ENCODE data around the gene KLHL8.
"Not testable (repeated sequence)": the region's sequence is repeated elsewhere in the genome, so short reads cannot be mapped to it uniquely, and the experiment has no call there.

KLHL8 gene

DNA sequence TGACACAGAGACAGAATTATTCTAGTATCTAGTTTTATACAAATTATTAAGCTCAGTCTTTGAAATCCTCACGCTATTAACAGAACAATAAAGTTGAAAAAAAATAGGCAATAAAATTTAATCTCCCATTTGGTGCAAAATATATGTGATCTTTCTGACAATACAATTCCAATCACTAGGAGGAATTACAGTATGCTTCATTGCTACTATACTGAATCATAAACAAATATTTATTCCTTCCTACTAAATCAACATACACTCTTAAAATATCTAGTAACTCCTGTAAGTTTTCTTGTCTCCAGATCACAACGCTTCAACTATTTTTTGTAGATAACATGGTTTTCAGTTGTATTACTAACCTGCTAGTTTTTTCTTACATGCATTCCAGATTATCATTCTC, 45.7 kb downstream of the KLHL8 start:
- Mint-ChIP-seq H3K27me3 (no peaks in the 10 kb centered on the region), H3K4me3 (no peak overlapping the region), H3K36me3 (ENCODE audit: low read depth) (peaks cover 15% of the 10 kb centered on the region), H3K27ac (no peak overlapping the region), H3K9me3 (no peaks in the 10 kb centered on the region), H3K4me1 (no peaks in the 10 kb centered on the region)
- ATAC-seq (no peak), DNase-seq (no peak)

DNA sequence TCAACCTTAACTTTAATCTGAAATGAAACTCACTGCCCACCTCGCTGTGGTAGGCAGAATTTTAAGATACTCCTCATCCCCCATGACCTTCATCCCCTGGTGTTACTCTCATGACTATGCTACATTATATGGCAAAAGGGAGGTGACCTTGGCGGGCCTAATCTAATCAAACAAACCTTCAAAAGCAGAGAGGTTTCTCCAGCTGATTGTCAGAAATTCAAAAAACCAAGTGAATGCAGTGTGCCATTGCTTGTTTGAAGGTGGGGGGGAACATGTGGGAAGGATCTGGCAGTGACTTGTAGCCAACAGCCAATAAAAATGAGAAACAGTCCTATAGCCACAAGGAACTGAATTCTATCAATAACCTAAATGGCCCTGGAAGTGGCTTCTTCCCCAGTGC, 48.5 kb downstream of the KLHL8 start:
- H3K27me3 Mint-ChIP-seq, result no peaks in the 10 kb centered on the region
- DNase-seq, result no peak
- H3K4me3 Mint-ChIP-seq, result no peak overlapping the region
- peaks cover 15% of the 10 kb centered on the region for H3K36me3 Mint-ChIP-seq (ENCODE audit: low read depth)
- no peak for ATAC-seq
- H3K27ac Mint-ChIP-seq, result no peak overlapping the region
- no peaks in the 10 kb centered on the region for H3K9me3 Mint-ChIP-seq
- no peaks in the 10 kb centered on the region for H3K4me1 Mint-ChIP-seq

DNA sequence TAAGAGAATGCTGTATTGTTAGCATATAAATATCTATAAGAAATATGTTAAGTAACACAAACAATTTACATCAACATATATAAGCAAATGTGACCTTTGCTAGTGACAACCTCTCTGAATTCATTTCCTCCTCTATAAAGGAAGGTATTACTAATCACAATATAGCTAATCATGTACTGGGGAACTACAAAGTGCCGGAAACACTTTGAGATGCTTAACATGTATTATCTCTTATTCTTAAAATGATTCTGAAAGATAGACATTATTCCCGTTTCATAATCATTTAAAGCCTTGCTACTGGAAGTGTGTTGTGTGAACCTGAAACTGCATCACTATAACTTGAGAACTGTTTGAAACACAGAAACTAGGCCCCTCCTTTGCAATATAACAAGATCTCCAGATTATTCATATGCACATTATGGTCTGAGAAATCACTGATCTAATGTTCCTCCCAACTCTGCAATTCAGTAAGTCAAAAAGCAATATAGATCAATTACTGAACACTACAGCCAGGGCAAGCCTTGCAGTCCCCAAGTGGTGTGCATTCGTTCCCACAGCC, 54.0 kb downstream of the KLHL8 start:
- Mint-ChIP-seq H3K36me3 (ENCODE audit: low read depth) (peaks cover 17% of the 10 kb centered on the region), H3K27me3 (no peaks in the 10 kb centered on the region), H3K9me3 (no peaks in the 10 kb centered on the region), H3K27ac (no peak overlapping the region), H3K4me3 (no peak overlapping the region), H3K4me1 (peaks cover 3% of the 10 kb centered on the region)
- DNase-seq (no peak), ATAC-seq (no peak)

DNA sequence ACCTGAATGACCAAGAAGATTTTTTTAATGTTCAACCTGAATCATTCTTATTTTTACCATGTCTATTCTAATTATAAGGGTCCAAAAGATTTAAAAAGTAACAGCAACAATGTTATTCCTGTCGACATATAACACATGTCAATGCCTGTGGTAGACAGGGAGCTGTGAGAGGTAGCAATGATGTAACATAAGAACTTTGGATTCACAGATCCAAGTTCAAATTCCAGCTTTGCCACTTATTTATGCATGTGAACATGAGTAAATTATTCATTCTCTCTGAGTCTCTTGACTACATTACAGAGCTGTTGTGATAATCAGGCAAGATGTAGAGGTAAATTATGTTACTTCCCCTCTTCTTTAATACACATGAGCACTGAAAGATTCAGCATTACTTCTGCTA, 54.5 kb downstream of the KLHL8 start:
- Mint-ChIP-seq H3K27me3 (no peaks in the 10 kb centered on the region), H3K9me3 (no peaks in the 10 kb centered on the region), H3K4me3 (no peak overlapping the region), H3K27ac (no peak overlapping the region), H3K36me3 (ENCODE audit: low read depth) (peaks cover 17% of the 10 kb centered on the region), H3K4me1 (peaks cover 3% of the 10 kb centered on the region)
- DNase-seq, result no peak
- no peak for ATAC-seq

DNA sequence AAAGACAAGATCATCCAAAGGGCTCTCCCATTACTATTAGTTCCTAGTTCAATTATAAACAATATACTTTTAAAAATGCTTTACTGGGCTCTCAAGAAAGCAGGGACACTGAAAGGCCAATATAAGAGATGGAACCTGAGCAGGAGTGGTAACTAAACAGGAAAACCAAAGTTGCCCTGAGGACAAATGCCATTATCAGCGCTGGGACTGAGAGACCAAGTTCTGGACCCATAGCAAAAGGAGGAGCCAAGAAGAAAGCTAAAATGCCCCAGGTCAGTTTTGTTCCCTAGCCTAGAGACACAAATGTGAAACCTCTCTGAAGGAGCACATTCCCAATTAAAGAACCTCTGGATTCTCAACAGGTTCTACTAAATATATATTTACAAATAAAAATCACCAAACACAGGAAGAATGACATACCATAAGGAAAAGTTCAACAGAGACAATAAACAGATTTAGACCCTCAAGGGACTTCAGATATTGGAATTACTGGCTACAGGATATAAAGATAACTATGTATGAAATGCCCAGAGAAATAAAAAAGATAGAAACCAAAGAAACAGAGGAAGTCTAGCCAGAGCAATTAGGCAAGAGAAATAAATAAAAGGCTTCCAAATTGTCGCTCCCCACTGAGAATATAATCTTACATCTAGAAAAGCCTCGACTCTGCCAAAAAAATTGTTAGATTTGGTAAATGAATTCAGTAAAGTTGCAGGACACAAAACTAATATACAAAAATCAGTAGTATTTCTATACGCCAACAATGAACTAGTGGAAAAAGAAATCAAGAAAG, 67.1 kb downstream of the KLHL8 start:
- Mint-ChIP-seq H3K9me3 (no peaks in the 10 kb centered on the region), H3K36me3 (ENCODE audit: low read depth) (no peaks in the 10 kb centered on the region), H3K4me1 (peaks cover 3% of the 10 kb centered on the region), H3K4me3 (no peak overlapping the region), H3K27ac (no peak overlapping the region), H3K27me3 (no peaks in the 10 kb centered on the region)
- DNase-seq (no peak), ATAC-seq (no peak)

DNA sequence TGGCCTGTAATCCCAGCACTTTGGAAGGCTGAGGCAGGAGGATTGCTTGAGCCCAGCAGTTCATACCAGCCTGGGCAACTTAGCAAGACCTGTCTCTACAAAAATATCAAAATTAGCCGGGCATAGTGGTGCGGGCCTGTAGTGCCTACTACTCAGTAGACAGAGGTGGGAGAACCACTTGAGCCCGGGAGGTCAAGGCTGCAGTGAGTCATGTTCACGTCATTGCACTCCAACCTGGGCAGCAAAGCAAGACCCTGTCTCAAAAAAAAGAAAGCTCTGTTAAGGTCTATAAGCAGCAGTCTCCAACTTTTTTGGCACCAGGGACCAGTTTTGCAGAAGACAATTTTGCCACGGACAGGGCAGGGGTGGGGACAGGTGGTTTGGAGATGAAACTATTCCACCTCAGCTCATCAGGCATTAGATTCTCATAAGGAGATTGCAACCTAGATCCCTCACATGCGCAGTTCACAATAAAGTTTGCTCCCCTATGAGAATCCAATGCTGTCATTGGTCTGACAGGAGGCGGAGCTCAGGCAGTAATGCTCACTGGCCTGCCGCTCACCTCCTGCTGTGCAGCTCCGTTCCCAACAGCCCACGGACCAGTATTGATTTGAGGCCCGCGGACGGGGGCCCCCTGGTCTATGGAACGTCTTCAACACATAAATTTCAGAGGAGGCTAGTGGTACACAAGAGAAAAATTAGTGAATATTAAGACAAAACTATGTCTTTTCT, 67.9 kb downstream of the KLHL8 start:
- Mint-ChIP-seq H3K36me3 (ENCODE audit: low read depth) (no peaks in the 10 kb centered on the region), H3K9me3 (no peaks in the 10 kb centered on the region), H3K4me1 (peaks cover 3% of the 10 kb centered on the region), H3K27me3 (no peaks in the 10 kb centered on the region), H3K27ac (no peak overlapping the region), H3K4me3 (no peak overlapping the region)
- ATAC-seq (no peak), DNase-seq (no peak)

DNA sequence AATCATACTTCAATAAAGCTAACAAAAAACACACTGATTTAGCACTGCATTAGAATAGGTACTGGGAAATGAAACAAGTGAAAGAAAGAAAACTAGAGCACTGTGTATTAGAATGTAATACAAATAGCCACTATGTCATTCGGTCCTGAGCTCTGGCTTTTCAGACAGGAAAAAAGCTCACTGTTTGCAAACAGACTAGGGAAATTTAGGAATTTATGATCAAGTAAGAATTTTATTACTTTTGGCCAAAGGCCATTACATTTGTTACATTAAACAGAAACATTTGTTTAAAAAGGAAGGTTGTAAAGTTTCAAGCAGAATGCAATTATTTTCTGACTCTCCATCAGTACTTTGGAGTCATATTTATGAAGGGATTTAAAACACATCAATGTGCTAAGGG, 68.7 kb downstream of the KLHL8 start:
- Mint-ChIP-seq H3K27ac (no peak overlapping the region), H3K9me3 (no peaks in the 10 kb centered on the region), H3K27me3 (no peaks in the 10 kb centered on the region), H3K4me1 (peaks cover 3% of the 10 kb centered on the region), H3K36me3 (ENCODE audit: low read depth) (no peaks in the 10 kb centered on the region), H3K4me3 (no peak overlapping the region)
- DNase-seq (no peak), ATAC-seq (no peak)

DNA sequence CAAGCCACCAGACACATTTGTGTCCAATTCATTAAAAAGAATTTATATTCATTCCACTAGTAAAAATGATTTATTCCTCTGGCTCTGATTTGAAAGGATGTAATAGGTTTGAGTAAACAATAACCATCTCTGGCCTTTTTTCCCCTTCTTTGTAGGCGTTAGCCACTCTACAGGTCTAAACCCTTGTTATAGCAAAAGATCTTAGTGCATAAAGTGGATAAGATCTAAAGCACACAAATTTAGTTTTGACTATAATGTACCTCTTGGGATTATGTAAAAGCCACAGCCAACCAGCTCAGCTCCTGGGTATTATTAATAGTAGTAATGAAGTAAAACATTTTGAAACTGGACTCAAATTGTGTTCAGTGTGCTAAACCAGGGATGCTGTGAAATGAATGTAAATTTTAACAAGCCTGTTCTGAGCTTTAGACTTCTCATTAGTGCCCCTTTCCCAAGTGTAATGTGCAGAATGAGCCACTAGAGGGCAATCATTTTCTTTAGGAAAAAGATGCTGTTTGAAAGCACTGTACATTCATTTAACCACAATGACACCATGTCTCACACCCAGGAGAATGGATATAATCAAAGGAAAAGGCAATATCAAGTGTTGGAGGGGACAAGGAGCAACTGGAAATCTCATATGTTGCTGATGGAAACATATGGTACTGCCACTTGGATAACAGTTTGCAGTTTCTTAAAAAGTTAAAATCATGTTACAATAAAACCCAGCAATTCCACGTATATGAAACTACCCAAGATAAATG, 69.7 kb downstream of the KLHL8 start:
- Mint-ChIP-seq H3K9me3 (no peaks in the 10 kb centered on the region), H3K36me3 (ENCODE audit: low read depth) (no peaks in the 10 kb centered on the region), H3K4me1 (peaks cover 3% of the 10 kb centered on the region), H3K27ac (no peak overlapping the region), H3K4me3 (no peak overlapping the region), H3K27me3 (no peaks in the 10 kb centered on the region)
- ATAC-seq, result peak; percentile 37
- peak; percentile 50 for DNase-seq

DNA sequence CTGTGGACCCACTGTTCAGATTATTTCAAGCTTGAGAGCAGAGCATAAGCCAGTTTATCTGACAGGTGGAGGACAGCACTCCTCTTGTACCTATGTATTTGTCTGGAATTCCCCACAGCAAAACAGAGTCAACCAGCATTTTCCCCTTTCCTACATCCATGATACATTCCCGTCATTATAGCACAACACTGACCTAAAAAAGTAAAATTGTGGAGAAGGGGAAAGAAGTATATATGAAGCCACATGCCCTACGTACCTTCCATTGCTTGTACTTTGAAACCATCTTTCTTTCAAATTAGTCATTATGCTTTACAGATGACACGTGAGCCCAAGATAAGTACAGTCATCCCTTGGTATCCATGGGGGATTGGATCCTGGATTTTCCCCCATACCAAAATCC, 73.3 kb downstream of the KLHL8 start:
- Mint-ChIP-seq H3K9me3 (no peaks in the 10 kb centered on the region), H3K4me1 (peaks cover 3% of the 10 kb centered on the region), H3K27me3 (no peaks in the 10 kb centered on the region), H3K36me3 (ENCODE audit: low read depth) (peaks cover 14% of the 10 kb centered on the region), H3K27ac (no peak overlapping the region), H3K4me3 (no peak overlapping the region)
- DNase-seq (no peak), ATAC-seq (no peak)

DNA sequence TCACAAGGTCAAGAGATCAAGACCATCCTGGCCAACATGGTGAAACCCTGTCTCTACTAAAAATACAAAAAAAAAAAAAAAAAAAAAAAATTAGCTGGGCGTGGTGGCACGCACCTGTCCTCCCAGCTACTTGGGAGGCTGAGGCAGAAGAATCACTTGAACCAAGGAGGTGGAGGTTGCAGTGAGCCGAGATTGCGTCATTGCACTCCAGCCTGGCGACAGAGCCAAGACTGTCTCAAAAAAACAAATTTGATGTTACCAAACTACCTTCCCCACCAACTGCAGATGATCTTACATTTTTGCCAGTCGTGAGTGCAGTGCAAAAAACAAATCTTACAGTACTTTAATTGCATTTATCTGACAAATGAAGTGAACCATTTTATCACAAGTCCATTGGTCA, 74.5 kb downstream of the KLHL8 start:
- H3K27me3 Mint-ChIP-seq, H3K27ac Mint-ChIP-seq, H3K4me3 Mint-ChIP-seq, ATAC-seq, H3K9me3 Mint-ChIP-seq, DNase-seq, H3K4me1 Mint-ChIP-seq: not testable (repeated sequence)
- peaks cover 20% of the 10 kb centered on the region for H3K36me3 Mint-ChIP-seq (ENCODE audit: low read depth)

DNA sequence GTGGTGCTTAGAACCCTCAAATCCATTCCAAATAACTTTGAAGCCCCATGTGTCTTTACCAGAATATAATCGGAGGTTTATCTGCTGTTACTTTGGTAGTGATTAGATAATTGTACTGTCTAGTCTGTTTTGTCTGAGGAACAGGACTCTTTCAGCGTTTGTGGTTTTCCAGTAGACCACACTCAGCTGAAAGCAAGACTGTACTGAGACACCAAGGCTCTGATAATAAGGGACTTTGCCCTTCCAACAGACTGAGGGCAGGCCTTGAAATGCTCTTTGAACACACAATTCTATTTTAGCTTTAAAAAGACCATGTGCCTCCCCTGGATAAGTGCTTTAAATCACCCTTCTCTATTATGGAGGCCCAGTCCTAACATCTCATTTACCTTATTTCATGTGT, 76.1 kb downstream of the KLHL8 start:
- Mint-ChIP-seq H3K4me1 (no peaks in the 10 kb centered on the region), H3K27ac (no peak overlapping the region), H3K36me3 (ENCODE audit: low read depth) (peaks cover 20% of the 10 kb centered on the region), H3K27me3 (no peaks in the 10 kb centered on the region), H3K4me3 (no peak overlapping the region), H3K9me3 (no peaks in the 10 kb centered on the region)
- DNase-seq, result no peak
- no peak for ATAC-seq

DNA sequence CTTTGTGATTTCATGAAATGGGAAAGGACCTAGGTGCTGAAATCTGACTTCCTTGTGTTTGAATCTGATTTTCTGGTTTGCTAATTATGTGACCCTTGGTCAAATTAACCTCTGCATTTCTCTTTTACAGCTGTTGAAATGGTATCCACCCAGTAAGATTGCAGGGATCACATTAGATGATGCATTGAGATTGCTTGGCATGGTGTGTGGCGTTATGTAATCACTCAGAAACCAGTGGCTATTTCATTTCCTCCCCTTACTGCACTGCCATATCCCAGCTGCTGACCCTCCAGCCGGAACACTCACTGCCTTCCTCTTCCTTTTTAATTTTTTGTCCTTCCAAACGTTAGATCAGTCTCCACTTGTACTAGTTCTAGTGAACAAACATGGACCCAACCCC, 79.0 kb downstream of the KLHL8 start:
- H3K36me3 Mint-ChIP-seq (ENCODE audit: low read depth), result peaks cover 22% of the 10 kb centered on the region
- H3K27ac Mint-ChIP-seq, result no peak overlapping the region
- no peaks in the 10 kb centered on the region for H3K27me3 Mint-ChIP-seq

DNA sequence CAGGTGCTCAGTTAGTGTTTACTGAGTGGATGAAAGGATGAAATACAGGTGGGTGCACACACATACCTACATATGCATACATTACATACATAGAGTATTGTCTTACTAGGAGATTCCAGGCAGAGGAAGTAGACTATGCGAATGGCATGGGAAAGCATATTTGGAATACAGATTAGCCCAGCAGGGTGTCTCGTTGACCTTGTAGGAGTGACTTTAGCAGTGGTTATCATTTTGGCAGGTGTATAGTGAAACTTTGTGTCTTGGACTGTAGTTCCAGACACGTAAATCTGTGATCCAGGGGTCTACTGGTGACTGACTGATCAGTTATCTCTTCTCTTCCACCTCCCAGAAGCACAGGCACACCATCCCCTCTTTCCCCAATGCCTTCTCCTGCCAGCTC, 86.3 kb downstream of the KLHL8 start:
- peaks cover 41% of the 10 kb centered on the region for H3K36me3 Mint-ChIP-seq (ENCODE audit: low read depth)
- H3K27ac Mint-ChIP-seq, result no peak overlapping the region
- H3K4me1 Mint-ChIP-seq, result no peaks in the 10 kb centered on the region
- no peaks in the 10 kb centered on the region for H3K9me3 Mint-ChIP-seq
- H3K4me3 Mint-ChIP-seq, result no peak overlapping the region
- H3K27me3 Mint-ChIP-seq, result no peaks in the 10 kb centered on the region
- ATAC-seq (no peak), DNase-seq (no peak)

More for the DNA sequence above, 79.0 kb downstream of the KLHL8 start:
- H3K9me3 Mint-ChIP-seq, result no peaks in the 10 kb centered on the region
- no peak overlapping the region for H3K4me3 Mint-ChIP-seq
- no peaks in the 10 kb centered on the region for H3K4me1 Mint-ChIP-seq
- no peak for ATAC-seq
- DNase-seq, result no peak

DNA sequence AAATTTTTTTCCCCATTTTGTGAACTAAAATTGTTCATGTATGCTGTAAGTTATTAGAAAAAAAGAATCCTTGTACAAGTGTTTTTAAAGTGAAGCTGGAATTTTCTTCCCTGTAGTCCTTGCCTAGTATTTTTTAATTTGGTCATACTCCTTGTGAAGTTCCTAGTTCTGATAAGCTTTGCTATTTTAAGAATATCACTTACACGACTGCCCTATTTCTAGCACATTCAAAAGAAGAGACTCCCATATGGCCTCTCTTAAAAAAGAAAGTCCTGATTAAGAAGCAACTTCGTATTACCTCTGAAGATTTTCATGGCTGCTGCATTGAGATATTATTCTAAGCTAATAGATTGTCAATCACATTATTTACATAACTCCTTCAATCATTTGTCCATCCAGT, 87.2 kb downstream of the KLHL8 start:
- Mint-ChIP-seq H3K27ac (no peak overlapping the region), H3K4me1 (no peaks in the 10 kb centered on the region), H3K27me3 (no peaks in the 10 kb centered on the region), H3K36me3 (ENCODE audit: low read depth) (peaks cover 46% of the 10 kb centered on the region), H3K4me3 (no peak overlapping the region), H3K9me3 (no peaks in the 10 kb centered on the region)
- no peak for DNase-seq
- ATAC-seq, result no peak

DNA sequence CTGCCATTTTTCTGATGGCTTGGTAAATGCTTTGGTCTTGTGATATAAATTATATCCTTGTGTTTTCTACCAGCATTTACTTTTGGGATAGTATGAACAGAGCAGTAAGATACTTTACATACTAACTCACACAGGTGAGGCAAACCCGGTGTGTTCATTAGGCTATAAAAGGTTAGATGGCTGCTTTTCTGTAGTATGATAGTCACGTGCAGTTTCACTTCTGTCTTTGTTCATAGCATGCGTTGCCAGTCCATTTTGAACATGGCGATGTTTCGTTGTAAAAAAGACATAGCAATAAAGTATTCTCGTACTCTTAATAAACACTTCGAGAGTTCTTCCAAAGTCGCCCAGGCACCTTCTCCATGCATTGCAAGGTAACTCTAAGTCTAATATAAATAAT, 88.4 kb downstream of the KLHL8 start:
- peaks cover 50% of the 10 kb centered on the region for H3K36me3 Mint-ChIP-seq (ENCODE audit: low read depth)
- H3K27me3 Mint-ChIP-seq, result no peaks in the 10 kb centered on the region
- H3K27ac Mint-ChIP-seq, result no peak overlapping the region
- ATAC-seq (no peak), DNase-seq (no peak)
- H3K4me3 Mint-ChIP-seq, result no peak overlapping the region
- H3K4me1 Mint-ChIP-seq, result no peaks in the 10 kb centered on the region
- H3K9me3 Mint-ChIP-seq, result no peaks in the 10 kb centered on the region

All from activated naive CD8-positive, alpha-beta T cell treated with anti-CD3 and anti-CD28 coated beads, Interleukin-2, amount 50 U/mL, for 24 hours (primary cell).